Right lobe of liver (tissue), 6 donors: Measurements from ENCODE around the gene RBMXL3. TPM values are rescaled to one million over a fixed set of nuclear protein-coding genes. Genes with fewer than 3 reads are reported as not detected.

Source experiments
- ATAC-seq, 4 donors: fragments of 200-7000 bp; cut with Tn5 transposase; one replicate each; pipeline ENCODE4 v1.9.1; 2020; ENCODE audit warnings: mild to moderate bottlenecking in 4 of 4, moderate library complexity in 4 of 4
- DNase-seq, 3 donors: peaks; one replicate each; pipeline ENCODE4 v3.0.0-alpha.2; 2020
- H3K27ac ChIP-seq, 3 donors: fragments of 200-600 bp; one replicate each; pipeline ENCODE4 v1.8.0; 2022
- H3K27me3 ChIP-seq, 2 donors: fragments of 200-600 bp; one replicate each; pipeline ENCODE4 v1.8.0; 2022
- H3K36me3 ChIP-seq, 4 donors: fragments of 200-600 bp; sonication (generic) in 1 of 4; one replicate each; pipeline versions ENCODE4 v1.5.1 to v1.8.0; 2017 to 2022; ENCODE audit warnings: control low read depth in 1 of 4
- H3K4me1 ChIP-seq, 4 donors: fragments of 200-600 bp; sonication (generic) in 1 of 4; one replicate each; pipeline versions ENCODE4 v1.5.1 to v1.8.0; 2017 to 2022; ENCODE audit warnings: control low read depth in 1 of 4
- H3K4me3 ChIP-seq, 3 donors: fragments of 200-600 bp; one replicate each; pipeline ENCODE4 v1.8.0; 2022
- H3K9me3 ChIP-seq, 4 donors: fragments of 200-600 bp; sonication (generic) in 1 of 4; one replicate each; pipeline versions ENCODE4 v1.5.1 to v1.8.0; 2017 to 2022; ENCODE audit warnings: control low read depth in 1 of 4
- POLR2A ChIP-seq: fragments of 450-650 bp; IDR thresholded peaks from one replicate; pipeline ENCODE4 v1.6.1; 2017; ENCODE audit warnings: antibody characterized with exemption, mild to moderate bottlenecking
- WGBS: methylation state at CpG from one replicate; pipeline ENCODE4 v1.1.6; 2018; ENCODE audit warnings: low coverage, low lambda C conversion rate; ENCODE audit not compliant: insufficient coverage; ENCODE audit errors: missing lambda C conversion rate; 5-methylcytosine and 5-hydroxymethylcytosine counted together
- intact Hi-C, 2 donors: fragments of 100-400 bp; cut with DNase I; formaldehyde crosslinking; loops; one replicate each; pipeline versions ENCODE4 v1.11.2 to v1.14.1; 2022
- total RNA-seq, 6 experiments: library from RNA; depleted of rRNA in 2 of 6; stranded (reverse); fragments of >200 nt in 2 of 6; fragmentation: NEBNext Ultra II Directional in 3 of 6; extraction: Animal tissue kit (Norgen Biotek cat#: 25700) in 3 of 6; gene quantifications; one replicate each; pipeline versions ENCODE4 v1.1.0 to v1.2.4, GENCODE V29; 2016 to 2023
- TF ChIP-seq, protein P1 (sequence below), 4 donors: fragments of 200-600 bp in 3 of 4; fragments of 450-650 bp in 1 of 4; IDR thresholded peaks; one replicate each; pipeline versions ENCODE4 v1.5.1 to v1.8.0; 2016 to 2022; ENCODE audit warnings: antibody characterized with exemption in 4 of 4, mild to moderate bottlenecking in 2 of 4
- donor health status: DM: no; HTN: yes; CAD: no.
- donor health status: DM: no; HTN: no; CAD: no.
- donor health status: DM: no; HTN: no; CAD: no.
- donor health status: DM: no; HTN: yes; CAD: no.
- donor health status: DM: no; HTN: yes; CAD: no.

The RBMXL3 gene
- total RNA-seq, 6 experiments from 2014 or later, result not detected

DNA sequence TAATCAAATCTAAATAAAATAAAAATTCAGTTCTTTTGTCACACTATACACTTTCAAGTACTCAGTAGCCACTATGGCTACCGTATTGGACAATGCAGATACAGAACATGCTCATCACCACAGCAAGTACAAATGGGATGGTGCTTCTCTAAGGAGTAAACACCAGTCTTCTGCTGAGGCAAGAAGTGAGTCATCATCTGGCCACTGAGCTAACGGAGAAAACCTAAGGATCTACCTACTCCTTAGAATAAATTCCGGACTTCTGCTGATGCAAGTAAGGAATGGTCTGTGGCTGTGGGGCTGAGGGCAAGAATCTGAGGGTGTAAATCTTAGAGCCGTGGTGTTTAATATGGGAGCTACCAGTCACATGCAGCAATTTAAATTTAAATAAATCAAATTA lies 11.3 kb upstream of the RBMXL3 start:
- no peaks in the 10 kb centered on the region for H3K4me1 ChIP-seq
- peaks cover 0 to 6% of the 10 kb centered on the region in 2 donors for H3K27me3 ChIP-seq
- WGBS, result 46% methylated on average over 4 of the region's 4 CpGs
- H3K36me3 ChIP-seq, result no peaks in the 10 kb centered on the region
- H3K4me3 ChIP-seq, result no peak overlapping the region
- no peak for TF ChIP-seq POLR2A
- TF ChIP-seq, protein P1, sequence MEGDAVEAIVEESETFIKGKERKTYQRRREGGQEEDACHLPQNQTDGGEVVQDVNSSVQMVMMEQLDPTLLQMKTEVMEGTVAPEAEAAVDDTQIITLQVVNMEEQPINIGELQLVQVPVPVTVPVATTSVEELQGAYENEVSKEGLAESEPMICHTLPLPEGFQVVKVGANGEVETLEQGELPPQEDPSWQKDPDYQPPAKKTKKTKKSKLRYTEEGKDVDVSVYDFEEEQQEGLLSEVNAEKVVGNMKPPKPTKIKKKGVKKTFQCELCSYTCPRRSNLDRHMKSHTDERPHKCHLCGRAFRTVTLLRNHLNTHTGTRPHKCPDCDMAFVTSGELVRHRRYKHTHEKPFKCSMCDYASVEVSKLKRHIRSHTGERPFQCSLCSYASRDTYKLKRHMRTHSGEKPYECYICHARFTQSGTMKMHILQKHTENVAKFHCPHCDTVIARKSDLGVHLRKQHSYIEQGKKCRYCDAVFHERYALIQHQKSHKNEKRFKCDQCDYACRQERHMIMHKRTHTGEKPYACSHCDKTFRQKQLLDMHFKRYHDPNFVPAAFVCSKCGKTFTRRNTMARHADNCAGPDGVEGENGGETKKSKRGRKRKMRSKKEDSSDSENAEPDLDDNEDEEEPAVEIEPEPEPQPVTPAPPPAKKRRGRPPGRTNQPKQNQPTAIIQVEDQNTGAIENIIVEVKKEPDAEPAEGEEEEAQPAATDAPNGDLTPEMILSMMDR (IDR thresholded peaks at IDR 0.05), result no peak
- H3K9me3 ChIP-seq, result no peaks in the 10 kb centered on the region
- intact Hi-C loops, result no loop called here
- DNase-seq (no peak), ATAC-seq (no peak)
- H3K27ac ChIP-seq, result no peak overlapping the region

DNA sequence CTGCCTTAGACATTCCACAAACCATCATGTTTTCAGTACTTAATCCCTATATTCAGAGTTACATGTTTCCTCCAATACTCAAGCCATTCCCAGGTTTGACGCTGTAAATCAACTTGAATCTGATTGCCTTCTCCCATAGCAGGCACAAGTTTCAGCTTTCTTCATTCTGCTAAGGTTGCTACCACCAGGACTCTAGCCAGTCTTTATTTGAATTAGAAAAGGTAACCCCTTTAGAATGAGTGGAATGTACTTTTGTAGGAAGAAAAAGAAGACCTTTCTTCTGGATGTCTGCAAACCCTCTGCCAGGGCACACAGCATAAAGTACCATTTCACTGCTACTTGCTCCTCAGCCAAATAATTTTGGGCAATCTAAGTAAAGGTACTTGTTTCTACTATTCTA lies 10.7 kb upstream of the RBMXL3 start:
- no peak for TF ChIP-seq POLR2A
- TF ChIP-seq, protein P1 (IDR thresholded peaks at IDR 0.05), result no peak
- Histone ChIP-seq H3K9me3 (no peaks in the 10 kb centered on the region), H3K4me3 (no peak overlapping the region), H3K27ac (no peak overlapping the region), H3K27me3 (peaks cover 0 to 6% of the 10 kb centered on the region in 2 donors), H3K36me3 (no peaks in the 10 kb centered on the region), H3K4me1 (no peaks in the 10 kb centered on the region)
- ATAC-seq (no peak), DNase-seq (no peak)
- WGBS, result 31% methylated on average over 1 of the region's 1 CpG
- intact Hi-C loops, result no loop called here

DNA sequence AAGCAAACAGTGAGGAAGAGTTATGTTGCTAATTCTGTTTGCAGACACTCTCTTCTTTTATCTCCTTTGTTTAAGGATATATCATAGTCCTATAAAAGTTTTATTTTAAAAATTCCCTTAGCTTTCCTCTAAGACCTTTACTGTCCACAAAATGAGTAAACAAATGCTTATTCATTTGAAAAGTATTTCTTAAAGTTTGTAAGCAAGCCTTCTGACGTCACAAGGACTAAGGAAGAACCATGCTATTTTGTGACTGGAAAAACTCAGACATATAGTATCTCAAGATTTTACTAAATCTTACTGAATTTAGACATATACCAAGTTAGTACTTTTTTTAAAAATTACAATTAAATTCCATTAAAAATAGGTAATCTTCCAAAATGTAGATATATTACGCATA lies 5.2 kb upstream of the RBMXL3 start:
- intact Hi-C loops, result no loop called here
- no peak for TF ChIP-seq POLR2A
- TF ChIP-seq, protein P1 (IDR thresholded peaks at IDR 0.05), result no peak
- Histone ChIP-seq H3K27ac (no peak overlapping the region), H3K9me3 (no peaks in the 10 kb centered on the region), H3K4me3 (no peak overlapping the region), H3K4me1 (no peaks in the 10 kb centered on the region), H3K27me3 (peaks cover 0 to 13% of the 10 kb centered on the region in 2 donors), H3K36me3 (no peaks in the 10 kb centered on the region)
- no peak for DNase-seq
- ATAC-seq, result no peak
- 67% methylated on average over 2 of the region's 2 CpGs for WGBS

DNA sequence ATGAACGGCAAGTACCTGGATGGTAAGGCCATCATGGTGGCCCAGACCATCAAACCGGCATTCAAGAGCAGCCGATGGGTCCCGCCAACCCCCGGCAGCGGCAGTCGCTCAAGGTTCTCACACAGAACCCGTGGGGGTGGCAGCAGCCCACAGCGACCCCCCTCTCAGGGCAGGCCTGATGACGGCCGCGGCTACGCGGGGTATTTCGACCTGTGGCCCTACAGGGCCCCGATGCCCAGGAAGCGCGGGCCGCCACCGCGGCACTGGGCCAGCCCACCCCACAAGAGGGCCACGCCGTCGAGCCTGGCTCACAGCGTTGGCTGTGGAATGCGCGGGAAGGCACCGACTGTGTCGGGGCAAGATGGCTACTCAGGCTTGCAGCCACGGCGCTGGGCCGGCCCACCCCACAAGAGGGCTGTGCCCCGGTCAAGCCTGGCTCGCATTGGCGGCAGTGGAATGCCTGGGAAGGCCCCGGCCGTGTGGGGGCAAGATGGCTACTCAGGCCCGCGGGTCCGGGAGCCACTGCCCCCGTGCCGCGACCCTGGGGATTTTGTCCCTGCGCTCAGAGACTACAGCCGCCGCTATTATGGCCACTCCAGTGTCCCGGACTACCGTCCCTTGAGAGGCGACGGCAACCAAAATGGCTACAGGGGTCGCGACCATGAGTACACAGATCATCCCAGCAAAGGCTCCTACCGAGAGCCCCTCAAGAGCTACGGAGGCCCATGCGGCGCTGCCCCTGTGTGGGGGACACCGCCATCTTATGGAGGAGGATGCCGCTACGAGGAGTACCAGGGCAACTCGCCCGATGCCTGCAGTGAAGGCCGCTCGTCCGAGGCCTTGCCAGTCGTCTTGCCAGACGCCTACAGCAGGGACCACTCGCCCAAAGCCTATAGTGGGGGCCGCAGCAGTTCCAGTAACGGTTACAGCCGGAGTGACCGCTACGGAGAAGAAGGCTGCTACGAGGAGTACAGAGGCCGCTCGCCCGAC lies 731 bp downstream of the RBMXL3 start:
- WGBS, result no CpG with 5 or more reads among the region's 76 CpGs

More for the DNA sequence above, 731 bp downstream of the RBMXL3 start:
- no peak overlapping the region for H3K4me3 ChIP-seq
- no peaks in the 10 kb centered on the region for H3K9me3 ChIP-seq
- no peaks in the 10 kb centered on the region for H3K4me1 ChIP-seq
- TF ChIP-seq, protein P1 (IDR thresholded peaks at IDR 0.05), result no peak
- TF ChIP-seq POLR2A, result no peak
- ATAC-seq, result peak in 1 of 4 donors; percentile 33
- no peak for DNase-seq
- intact Hi-C loops, result no loop called here
- no peak overlapping the region for H3K27ac ChIP-seq
- peaks cover 0 to 7% of the 10 kb centered on the region in 2 donors for H3K27me3 ChIP-seq
- H3K36me3 ChIP-seq, result no peaks in the 10 kb centered on the region
